HG03342 (cell line): ENCODE measurements around the gene ADCYAP1R1.

Experiments used
- ATAC-seq: cut with Tn5 transposase; IDR thresholded peaks from one replicate; pipeline ENCODE4 v1.9.1; 2021; ENCODE audit warnings: mild to moderate bottlenecking, moderate library complexity; ENCODE audit not compliant: unreplicated experiment

The ADCYAP1R1 gene

GRCh38 chr7:31051598-31052486 lies at the start of gene ADCYAP1R1:
Gene ADCYAP1R1, plus strand, starts transcription at chr7:31052308. Its CDS starts 10,957 bp downstream, at chr7:31063265.
- ATAC-seq: no peak

GRCh38 chr7:31003097-31003496 lies 49.0 kb upstream of the ADCYAP1R1 start:
- ATAC-seq: no peak

GRCh38 chr7:31003721-31004120 lies 48.4 kb upstream of the ADCYAP1R1 start:
- ATAC-seq: no peak

GRCh38 chr7:31004393-31004792 lies 47.7 kb upstream of the ADCYAP1R1 start:
- no peak for ATAC-seq

GRCh38 chr7:31006857-31007256 lies 45.3 kb upstream of the ADCYAP1R1 start:
- no peak for ATAC-seq

- ATAC-seq: no peak
Measured at GRCh38 chr7:31007634-31008033, 44.5 kb upstream of the ADCYAP1R1 start.

- ATAC-seq: no peak
Measured at GRCh38 chr7:31014826-31015225, 37.3 kb upstream of the ADCYAP1R1 start.

GRCh38 chr7:31017032-31017675 lies 35.0 kb upstream of the ADCYAP1R1 start:
- no peak for ATAC-seq

GRCh38 chr7:31017721-31018120 lies 34.4 kb upstream of the ADCYAP1R1 start:
- ATAC-seq: no peak

GRCh38 chr7:31019509-31019908 lies 32.6 kb upstream of the ADCYAP1R1 start:
- no peak for ATAC-seq

- ATAC-seq: no peak
Measured at GRCh38 chr7:31020161-31020560, 31.9 kb upstream of the ADCYAP1R1 start.

GRCh38 chr7:31020652-31021051 lies 31.5 kb upstream of the ADCYAP1R1 start:
- no peak for ATAC-seq

- ATAC-seq: no peak
Measured at GRCh38 chr7:31022117-31022516, 30.0 kb upstream of the ADCYAP1R1 start.

- ATAC-seq: no peak
Measured at GRCh38 chr7:31022726-31023125, 29.4 kb upstream of the ADCYAP1R1 start.

- ATAC-seq: no peak
Measured at GRCh38 chr7:31023877-31024276, 28.2 kb upstream of the ADCYAP1R1 start.

GRCh38 chr7:31027161-31027965 lies 24.7 kb upstream of the ADCYAP1R1 start:
- ATAC-seq: no peak

GRCh38 chr7:31028006-31028405 lies 24.1 kb upstream of the ADCYAP1R1 start:
- no peak for ATAC-seq

- ATAC-seq: no peak
Measured at GRCh38 chr7:31028417-31028992, 23.6 kb upstream of the ADCYAP1R1 start.

- no peak for ATAC-seq
Measured at GRCh38 chr7:31029251-31030042, 22.7 kb upstream of the ADCYAP1R1 start.

- ATAC-seq: no peak
Measured at GRCh38 chr7:31033674-31034300, 18.3 kb upstream of the ADCYAP1R1 start.
